Measurements from ENCODE around the gene CFAP210. TPM values are rescaled to one million over a fixed set of nuclear protein-coding genes. Genes with fewer than 3 reads are reported as not detected.

CFAP210 gene
- total and polyA plus RNA-seq, 10 of the 15 experiments (the other 5 are each of a cell fraction or from before 2014, with no cell fraction given), result not detected

- no TSS peak for BruUV-seq (replicated peaks)
- DNase-seq (ENCODE audit: low read depth, low spot score) (no peak), FAIRE-seq (no peak), ATAC-seq (no peak)
- ChIA-PET POLR2A (interaction anchor here (0.6 kb wide), 1 partner anchor 340 kb away, joined by 3 read pairs; no protein-coding TSS in a partner anchor), CTCF (no interaction called here), SMC1A (ENCODE audit: uncharacterized antibody, unreplicated experiment) (interaction anchor here (1.3 to 1.5 kb wide), 4 partner anchors 10 to 34 kb away, joined by 3 to 6 read pairs (median 3); no protein-coding TSS in a partner anchor), RAD21 (ENCODE audit: unreplicated experiment) (no interaction called here)
- no peak overlapping the region for H3K9ac ChIP-seq (ENCODE audit: control insufficient read depth, insufficient read depth, low read length)
- H3K4me2 ChIP-seq (ENCODE audit: control insufficient read depth, insufficient read depth), result no peak overlapping the region
- no peaks in the 10 kb centered on the region for H3K36me3 ChIP-seq (ENCODE audit: control insufficient read depth in 2 of 2, insufficient read depth in 2 of 2, low read length in 1 of 2)
- no peaks in the 10 kb centered on the region for H4K20me1 ChIP-seq (ENCODE audit: control insufficient read depth, insufficient read depth)
- no peak overlapping the region for H3K4me3 ChIP-seq
- no peaks in the 10 kb centered on the region for H3K9me3 ChIP-seq (replicated peaks; ENCODE audit: control insufficient read depth, insufficient read depth, low read length)
- H2AFZ ChIP-seq (ENCODE audit: control insufficient read depth, low read depth, low read length), result no peak overlapping the region
- intact Hi-C loops (cut with micrococcal nuclease; ENCODE audit: unreplicated experiment), result no loop called here
- peaks cover under 1% of the 10 kb centered on the region; the same call in 1 of the 2 replicates for H3K4me1 ChIP-seq (ENCODE audit: control insufficient read depth, insufficient read depth, low read length)
- H3K27ac ChIP-seq (ENCODE audit: control insufficient read depth, insufficient read depth), result no peak overlapping the region
- no peaks in the 10 kb centered on the region for H3K27me3 ChIP-seq (replicated peaks in 1 of 2; ENCODE audit: control insufficient read depth in 2 of 2, insufficient read depth in 2 of 2, low read length in 1 of 2)
- no peaks in the 10 kb centered on the region for H3K79me2 ChIP-seq (ENCODE audit: control insufficient read depth, insufficient read depth, low read length)
- in situ Hi-C loops (cut with MboI), result no loop called here
- 25% methylated on average over 1 of the region's 1 CpG for WGBS (ENCODE audit: insufficient coverage, insufficient replicate concordance, low lambda C conversion rate, missing lambda C conversion rate)
- no peak for TF ChIP-seq POU2F2 (IDR thresholded peaks at IDR 0.05; ENCODE audit: borderline replicate concordance, low read depth, low read length)
- TF ChIP-seq STAT3 (IDR thresholded peaks at IDR 0.05; ENCODE audit: low read depth, low read length), result no peak
- no peak for TF ChIP-seq SREBF1 (IDR thresholded peaks at IDR 0.05; ENCODE audit: low read length)
- TF ChIP-seq, protein P1, sequence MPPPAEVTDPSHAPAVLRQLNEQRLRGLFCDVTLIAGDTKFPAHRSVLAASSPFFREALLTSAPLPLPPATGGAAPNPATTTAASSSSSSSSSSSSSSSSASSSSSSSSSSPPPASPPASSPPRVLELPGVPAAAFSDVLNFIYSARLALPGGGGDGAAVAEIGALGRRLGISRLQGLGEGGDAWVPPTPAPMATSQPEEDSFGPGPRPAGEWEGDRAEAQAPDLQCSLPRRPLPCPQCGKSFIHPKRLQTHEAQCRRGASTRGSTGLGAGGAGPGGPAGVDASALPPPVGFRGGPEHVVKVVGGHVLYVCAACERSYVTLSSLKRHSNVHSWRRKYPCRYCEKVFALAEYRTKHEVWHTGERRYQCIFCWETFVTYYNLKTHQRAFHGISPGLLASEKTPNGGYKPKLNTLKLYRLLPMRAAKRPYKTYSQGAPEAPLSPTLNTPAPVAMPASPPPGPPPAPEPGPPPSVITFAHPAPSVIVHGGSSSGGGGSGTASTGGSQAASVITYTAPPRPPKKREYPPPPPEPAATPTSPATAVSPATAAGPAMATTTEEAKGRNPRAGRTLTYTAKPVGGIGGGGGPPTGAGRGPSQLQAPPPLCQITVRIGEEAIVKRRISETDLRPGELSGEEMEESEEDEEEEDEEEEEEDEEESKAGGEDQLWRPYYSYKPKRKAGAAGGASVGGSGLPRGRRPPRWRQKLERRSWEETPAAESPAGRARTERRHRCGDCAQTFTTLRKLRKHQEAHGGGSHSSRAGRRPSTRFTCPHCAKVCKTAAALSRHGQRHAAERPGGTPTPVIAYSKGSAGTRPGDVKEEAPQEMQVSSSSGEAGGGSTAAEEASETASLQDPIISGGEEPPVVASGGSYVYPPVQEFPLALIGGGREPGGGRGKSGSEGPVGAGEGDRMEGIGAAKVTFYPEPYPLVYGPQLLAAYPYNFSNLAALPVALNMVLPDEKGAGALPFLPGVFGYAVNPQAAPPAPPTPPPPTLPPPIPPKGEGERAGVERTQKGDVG (CRISPR knock-in tag; IDR thresholded peaks at IDR 0.05), result no peak
Measured at GRCh38 chr2:169664978-169665930, 29.0 kb downstream of the CFAP210 start.

Measured in GM12878 (cell line).